Measurements from ENCODE around the gene GINS2.
A peak's percentile ranks its signal among the peaks of the same experiment; 100 is the strongest.

GINS2 gene

DNA sequence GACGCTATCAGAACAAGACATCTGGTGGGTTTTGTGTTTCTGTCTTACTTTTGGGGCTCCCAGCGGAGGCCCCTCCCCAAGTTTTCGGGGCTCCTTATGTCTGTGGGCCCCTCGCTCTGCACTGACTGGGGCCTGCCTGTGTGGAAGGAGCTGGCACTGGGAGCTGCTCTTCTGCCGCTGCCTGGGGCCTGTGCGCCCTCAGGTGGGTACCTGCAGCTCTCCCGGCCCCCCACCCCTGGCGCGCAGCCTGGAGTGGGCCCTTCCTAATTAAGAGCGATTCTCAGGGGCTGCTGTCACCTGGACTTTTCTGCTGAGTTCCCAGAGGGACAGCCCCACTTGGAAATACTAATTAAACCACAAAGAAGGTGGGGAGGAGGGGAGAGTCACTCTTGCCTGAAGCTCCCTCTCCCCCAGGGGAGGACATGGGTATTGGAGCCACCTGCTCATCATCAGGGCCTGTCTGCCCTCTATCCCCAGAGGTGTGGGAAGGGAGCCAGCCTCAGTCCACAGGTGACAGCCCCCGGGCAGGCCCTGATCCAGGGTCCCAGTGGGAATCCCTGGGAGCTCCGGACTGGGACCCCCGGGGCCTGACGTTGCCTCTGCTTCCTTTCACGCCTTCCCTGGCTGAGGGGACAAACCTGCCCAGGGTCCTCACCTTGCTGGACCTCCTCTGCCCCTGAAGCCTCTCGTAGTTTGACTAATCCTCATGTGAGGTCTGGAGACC, 39.2 kb downstream of the GINS2 start:
- no peak for ATAC-seq

DNA sequence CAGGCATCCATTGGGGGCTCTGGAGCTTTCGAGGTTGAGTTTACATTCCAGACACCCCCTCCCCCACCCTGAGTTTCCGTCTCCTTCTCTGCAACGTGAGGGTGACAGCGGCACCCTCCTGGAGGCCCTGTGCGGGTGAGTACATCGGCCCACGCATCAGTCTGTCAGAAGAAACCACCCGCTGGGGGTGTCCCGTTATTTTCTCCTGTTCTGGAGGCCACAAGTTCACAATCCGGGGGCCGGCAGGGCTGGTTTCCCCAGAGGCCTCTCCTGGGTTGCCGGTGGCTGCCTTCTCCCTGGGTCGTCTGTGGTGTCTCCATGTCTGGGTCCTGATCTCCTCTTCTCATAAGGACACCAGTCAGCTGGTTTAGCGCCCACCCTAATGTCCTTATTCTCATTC, 39.9 kb downstream of the GINS2 start:
- H3K4me1 Mint-ChIP-seq, result peaks cover 48% of the 10 kb centered on the region
- ATAC-seq (no peak), DNase-seq (no peak)
- no peaks in the 10 kb centered on the region for H3K27me3 Mint-ChIP-seq
- H3K27ac Mint-ChIP-seq, result no peak overlapping the region
- H3K9me3 Mint-ChIP-seq, result no peaks in the 10 kb centered on the region
- no peak overlapping the region for H3K4me3 Mint-ChIP-seq

More for the DNA sequence above, 39.2 kb downstream of the GINS2 start:
- H3K9me3 Mint-ChIP-seq, result no peaks in the 10 kb centered on the region
- H3K4me3 Mint-ChIP-seq, result no peak overlapping the region
- H3K27ac Mint-ChIP-seq, result no peak overlapping the region
- DNase-seq, result no peak
- H3K4me1 Mint-ChIP-seq, result peaks cover 40% of the 10 kb centered on the region
- H3K27me3 Mint-ChIP-seq, result no peaks in the 10 kb centered on the region

DNA sequence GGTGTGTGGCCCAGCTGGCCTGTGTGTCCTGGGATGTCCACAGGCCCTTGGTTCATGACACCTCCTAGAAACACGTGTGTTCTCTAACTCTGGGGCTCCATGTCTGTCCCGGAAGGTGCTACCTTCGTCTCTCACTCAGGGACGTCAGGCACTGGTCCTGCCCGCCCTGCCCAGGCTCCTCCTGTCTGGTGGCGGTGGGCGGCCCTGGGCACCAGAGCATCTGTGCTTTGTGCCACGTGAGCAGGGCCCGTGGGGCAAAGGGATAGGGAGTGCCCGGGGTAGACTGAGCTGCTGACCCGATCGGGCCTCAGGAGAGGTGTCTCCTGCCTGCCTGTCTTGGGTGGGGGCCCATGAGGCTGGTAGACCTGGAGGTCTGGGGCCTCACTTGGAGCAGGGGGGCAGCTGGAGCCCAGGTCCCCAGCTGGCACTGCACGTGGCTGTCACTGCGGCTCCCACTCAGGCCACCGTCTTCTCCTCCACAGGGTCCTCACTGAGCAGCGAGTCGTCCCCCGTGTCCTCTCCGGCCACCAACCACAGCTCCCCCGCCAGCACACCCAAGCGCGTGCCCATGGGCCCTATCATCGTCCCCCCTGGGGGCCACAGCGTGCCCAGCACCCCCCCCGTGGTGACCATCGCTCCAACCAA, 40.6 kb downstream of the GINS2 start:
- Mint-ChIP-seq H3K27me3 (no peaks in the 10 kb centered on the region), H3K9me3 (no peaks in the 10 kb centered on the region), H3K27ac (no peak overlapping the region), H3K4me3 (no peak overlapping the region), H3K4me1 (peaks cover 49% of the 10 kb centered on the region)
- no peak for ATAC-seq
- DNase-seq, result no peak

DNA sequence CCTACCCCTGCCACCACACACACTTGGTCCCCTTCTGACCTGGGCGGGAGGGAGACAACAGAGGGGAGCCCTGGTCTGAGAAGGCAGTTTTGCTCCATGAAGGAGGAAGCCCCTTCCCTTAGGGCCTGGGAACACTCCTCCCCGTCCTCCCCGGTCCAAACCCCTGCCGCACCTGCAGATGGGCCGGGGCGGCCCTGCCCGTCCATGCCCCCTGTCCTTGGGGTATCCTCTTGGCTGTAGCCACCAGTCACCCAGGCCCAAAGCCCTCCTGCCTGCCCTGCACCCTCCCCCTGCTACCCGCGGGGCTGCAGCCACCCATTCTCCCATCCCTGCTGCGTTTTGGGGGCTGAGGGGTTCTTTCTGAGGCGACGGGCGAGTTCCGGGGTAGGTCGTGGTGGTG, 41.8 kb downstream of the GINS2 start:
- ATAC-seq, result peak; percentile 7
- no peaks in the 10 kb centered on the region for H3K9me3 Mint-ChIP-seq
- DNase-seq, result no peak
- H3K4me1 Mint-ChIP-seq, result peaks cover 40% of the 10 kb centered on the region
- no peak overlapping the region for H3K27ac Mint-ChIP-seq
- H3K4me3 Mint-ChIP-seq, result no peak overlapping the region
- H3K27me3 Mint-ChIP-seq, result no peaks in the 10 kb centered on the region

DNA sequence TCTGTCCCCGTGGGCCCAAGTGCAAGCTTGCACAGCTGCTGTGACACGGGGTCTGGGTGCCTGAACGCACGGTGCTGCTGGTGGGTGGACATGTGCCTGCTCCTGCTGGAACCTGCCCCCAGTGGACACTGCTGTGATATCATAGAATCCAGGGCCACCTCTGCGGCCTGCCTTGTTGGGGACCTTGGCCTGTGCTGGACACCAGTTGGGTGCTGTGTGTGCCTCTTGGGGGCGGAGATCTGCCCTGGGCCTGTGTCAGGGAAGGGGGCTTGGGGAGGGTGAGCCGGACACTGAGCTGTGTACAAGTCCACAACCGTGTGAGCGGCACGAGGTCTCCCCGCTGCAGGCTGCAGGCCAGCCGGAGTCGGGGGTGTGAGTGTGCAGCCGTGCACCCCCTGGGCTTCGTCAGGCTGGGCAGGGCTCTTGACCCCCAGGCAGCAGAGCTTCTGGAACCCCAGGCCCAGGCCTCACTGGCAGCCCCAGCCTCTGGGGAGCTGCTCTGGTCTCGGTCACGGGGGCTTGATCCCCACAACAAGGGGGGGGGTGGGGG, 42.3 kb downstream of the GINS2 start:
- no peak for ATAC-seq
- Mint-ChIP-seq H3K4me1 (peaks cover 38% of the 10 kb centered on the region), H3K9me3 (no peaks in the 10 kb centered on the region), H3K27ac (no peak overlapping the region), H3K27me3 (no peaks in the 10 kb centered on the region), H3K4me3 (no peak overlapping the region)
- DNase-seq, result no peak

DNA sequence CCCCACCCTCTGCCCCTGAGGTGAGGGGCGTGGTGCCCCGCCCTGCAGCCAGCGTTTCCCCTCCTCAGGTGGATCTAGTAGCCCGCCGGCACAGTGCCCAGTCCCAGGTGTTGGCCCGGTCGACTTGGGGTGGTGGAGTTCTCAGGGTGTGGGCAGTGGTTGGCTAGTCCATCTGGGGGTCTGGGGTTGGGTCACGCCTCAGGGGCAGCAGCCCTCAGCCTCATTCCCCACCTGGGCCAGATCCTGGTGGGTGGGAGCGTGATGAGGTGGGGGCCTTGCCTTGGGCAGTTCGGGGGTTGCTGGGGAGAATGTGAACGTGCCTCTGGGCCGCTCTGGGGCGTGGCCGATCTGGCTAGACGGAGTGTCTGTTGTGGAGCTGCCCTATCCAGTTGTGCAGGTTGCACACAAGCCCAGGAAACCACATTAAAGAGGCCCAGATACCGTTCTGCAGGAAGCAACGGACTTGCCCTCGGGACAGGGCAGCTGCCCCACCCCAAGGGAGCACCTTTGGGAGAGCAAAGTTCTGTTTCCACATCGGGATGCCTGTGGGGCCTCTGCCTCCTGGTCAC, 43.6 kb downstream of the GINS2 start:
- no peak for ATAC-seq
- Mint-ChIP-seq H3K27me3 (no peaks in the 10 kb centered on the region), H3K9me3 (no peaks in the 10 kb centered on the region), H3K27ac (no peak overlapping the region), H3K4me3 (no peak overlapping the region), H3K4me1 (peaks cover 38% of the 10 kb centered on the region)
- DNase-seq, result no peak

DNA sequence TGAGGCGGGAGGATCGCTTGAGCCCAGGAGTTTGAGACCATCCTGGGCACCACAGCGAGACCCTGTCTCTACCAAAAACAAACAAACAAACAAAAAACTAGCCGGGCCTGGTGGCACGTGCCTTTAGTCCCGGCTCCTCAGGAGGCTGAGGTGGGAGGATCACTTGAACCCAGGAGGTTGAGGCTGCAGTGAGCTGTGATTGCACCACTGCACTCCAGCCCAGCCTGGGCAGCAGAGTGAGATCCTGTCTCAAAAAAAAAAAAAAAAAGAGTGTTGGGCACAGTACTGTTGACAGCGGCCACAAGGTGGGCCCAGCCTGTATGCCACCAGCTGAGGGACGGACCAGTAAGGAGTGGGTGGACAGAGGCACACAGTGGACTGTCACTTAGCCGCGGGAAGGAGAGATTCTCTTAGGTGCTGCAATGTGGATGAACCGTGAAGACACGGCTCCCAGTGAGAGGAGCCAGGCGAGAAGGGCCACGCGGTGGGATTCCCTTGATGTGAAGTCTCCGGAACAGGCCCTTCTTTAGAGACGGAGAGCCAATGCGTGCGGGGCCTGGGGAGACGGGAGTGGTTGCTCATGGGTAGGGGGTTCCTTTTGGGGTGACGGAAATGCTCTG, 44.6 kb downstream of the GINS2 start:
- no peaks in the 10 kb centered on the region for H3K27me3 Mint-ChIP-seq
- DNase-seq, result no peak
- H3K27ac Mint-ChIP-seq, result peak overlapping the region in 1 of 2 donors; percentile 84
- ATAC-seq, result no peak
- H3K4me3 Mint-ChIP-seq, result no peak overlapping the region
- peaks cover 34% of the 10 kb centered on the region for H3K4me1 Mint-ChIP-seq
- H3K9me3 Mint-ChIP-seq, result no peaks in the 10 kb centered on the region

DNA sequence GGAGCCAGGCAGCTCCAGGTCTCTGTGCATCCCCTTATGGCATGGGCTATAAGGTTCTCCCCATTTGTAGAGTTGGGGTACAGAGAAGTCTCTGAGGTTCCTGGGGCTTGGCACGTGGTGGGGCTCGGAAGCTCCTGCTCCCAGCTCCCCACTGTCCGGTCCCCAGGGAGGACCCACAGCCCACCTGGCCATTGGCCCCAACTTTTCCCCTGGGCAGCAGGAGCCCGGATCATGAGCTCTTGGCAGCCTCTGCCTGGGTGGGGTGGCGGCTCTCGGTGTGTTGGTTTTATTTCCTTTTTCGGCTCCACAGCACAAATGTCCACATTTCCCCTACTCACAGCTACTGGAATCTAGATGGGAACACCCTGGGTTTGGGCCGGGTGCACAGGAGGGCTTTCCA, 45.1 kb downstream of the GINS2 start:
- Mint-ChIP-seq H3K4me3 (no peak overlapping the region), H3K4me1 (peaks cover 31% of the 10 kb centered on the region), H3K27me3 (no peaks in the 10 kb centered on the region), H3K27ac (peak overlapping the region in 1 of 2 donors; percentile 94), H3K9me3 (no peaks in the 10 kb centered on the region)
- ATAC-seq (no peak), DNase-seq (no peak)

DNA sequence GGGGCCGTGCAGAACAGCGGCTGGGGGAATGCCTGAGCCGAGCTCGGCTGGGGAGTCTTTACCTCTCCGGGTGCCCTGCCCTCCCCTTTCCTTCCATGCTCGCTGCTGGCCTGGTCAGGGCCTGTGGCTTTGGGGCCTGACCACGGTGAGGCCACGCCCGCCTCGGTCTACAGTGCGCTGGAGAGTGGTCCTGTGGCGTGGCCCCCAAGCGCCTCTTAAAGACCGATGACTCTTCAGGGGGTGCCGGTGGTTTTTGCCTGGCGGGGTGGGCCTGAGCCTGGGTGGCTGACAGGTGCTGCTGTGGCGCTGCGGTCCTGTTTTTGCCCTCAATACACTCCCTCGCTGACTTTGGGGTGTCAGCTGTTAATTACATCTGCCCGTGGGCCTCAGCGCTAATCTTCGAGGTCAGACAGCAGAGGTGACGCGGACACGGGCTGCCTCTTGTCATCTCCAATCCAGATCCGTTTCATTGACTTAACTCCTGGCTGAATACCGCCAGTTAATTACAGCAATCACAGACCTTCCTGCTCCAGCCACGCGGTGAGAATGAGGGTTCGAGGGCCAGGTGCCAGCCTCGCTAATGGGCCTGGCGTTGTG, 45.9 kb downstream of the GINS2 start:
- DNase-seq (no peak), ATAC-seq (no peak)
- Mint-ChIP-seq H3K9me3 (no peaks in the 10 kb centered on the region), H3K4me1 (peaks cover 24% of the 10 kb centered on the region), H3K27ac (peak overlapping the region in 1 of 2 donors; percentile 63), H3K27me3 (no peaks in the 10 kb centered on the region), H3K4me3 (no peak overlapping the region)

DNA sequence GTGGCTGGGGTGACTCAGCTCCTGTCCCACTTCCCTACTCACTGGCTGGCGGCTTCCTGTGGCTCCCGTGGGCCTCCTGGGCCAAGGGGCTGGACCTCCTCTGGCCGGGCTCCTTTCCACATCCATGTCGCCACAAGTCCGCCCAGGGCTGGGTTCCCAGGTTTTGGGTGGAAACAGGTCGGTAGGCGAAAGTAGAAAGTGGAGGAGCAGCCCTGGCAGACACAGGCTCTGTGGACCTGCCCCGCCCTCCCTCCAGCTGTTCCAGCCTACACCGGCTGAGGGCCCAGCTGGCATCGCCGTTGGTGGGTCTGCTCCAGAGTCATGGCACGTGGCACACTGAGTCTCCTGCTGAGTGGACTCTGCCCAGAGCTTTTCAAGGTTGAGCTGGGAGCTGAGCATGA, 47.0 kb downstream of the GINS2 start:
- peak overlapping the region in 1 of 2 donors; percentile 19 for H3K27ac Mint-ChIP-seq
- H3K27me3 Mint-ChIP-seq, result no peaks in the 10 kb centered on the region
- DNase-seq (no peak), ATAC-seq (no peak)
- no peaks in the 10 kb centered on the region for H3K9me3 Mint-ChIP-seq
- H3K4me1 Mint-ChIP-seq, result peaks cover 23% of the 10 kb centered on the region
- no peak overlapping the region for H3K4me3 Mint-ChIP-seq

DNA sequence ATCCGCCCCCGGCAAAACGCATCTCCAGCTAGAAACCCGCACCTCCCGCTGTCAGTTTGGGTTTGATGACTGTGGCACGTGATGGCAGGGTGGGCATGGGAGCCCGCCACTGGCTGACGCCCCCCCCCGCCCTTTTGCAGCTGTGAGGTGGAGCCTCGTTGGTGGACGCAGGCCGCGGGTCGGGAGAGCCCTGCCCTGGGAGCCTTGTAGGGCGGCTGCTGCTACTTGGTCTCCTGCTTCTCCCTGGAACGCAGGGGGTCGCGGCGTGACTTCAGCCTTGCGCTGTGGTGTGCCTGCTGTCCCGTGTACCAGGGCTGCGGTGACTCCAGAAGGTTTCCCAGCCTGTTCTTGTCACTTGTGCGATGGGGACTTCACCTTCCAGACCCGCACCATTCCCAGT, 47.4 kb downstream of the GINS2 start:
- ATAC-seq, result no peak
- Mint-ChIP-seq H3K27ac (peak overlapping the region; percentile 12 to 76), H3K4me1 (peaks cover 23% of the 10 kb centered on the region), H3K4me3 (no peak overlapping the region), H3K27me3 (no peaks in the 10 kb centered on the region), H3K9me3 (no peaks in the 10 kb centered on the region)
- no peak for DNase-seq

DNA sequence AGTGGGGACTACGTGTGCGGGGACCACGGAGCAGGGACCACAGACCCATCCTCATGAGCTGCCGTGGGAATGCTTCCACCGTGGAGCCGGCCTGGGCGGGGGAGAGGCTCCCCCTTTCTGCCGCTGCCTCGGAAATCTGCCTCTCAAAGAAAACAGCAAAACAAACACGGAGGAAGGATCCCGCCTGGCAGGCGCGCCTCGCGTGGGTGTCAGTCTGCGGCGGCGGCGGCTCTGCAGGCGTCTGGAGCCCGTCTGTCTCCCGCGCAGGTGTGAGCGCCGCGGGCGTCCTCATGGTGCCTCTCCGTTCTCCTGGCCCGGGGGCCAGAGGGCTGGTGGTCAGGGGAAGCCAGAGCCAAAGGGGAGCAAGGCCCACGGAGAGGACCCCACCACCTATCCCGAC, 48.2 kb downstream of the GINS2 start:
- Mint-ChIP-seq H3K27me3 (no peaks in the 10 kb centered on the region), H3K27ac (no peak overlapping the region), H3K4me3 (no peak overlapping the region), H3K9me3 (no peaks in the 10 kb centered on the region), H3K4me1 (peaks cover 23% of the 10 kb centered on the region)
- ATAC-seq, result no peak
- DNase-seq, result no peak

DNA sequence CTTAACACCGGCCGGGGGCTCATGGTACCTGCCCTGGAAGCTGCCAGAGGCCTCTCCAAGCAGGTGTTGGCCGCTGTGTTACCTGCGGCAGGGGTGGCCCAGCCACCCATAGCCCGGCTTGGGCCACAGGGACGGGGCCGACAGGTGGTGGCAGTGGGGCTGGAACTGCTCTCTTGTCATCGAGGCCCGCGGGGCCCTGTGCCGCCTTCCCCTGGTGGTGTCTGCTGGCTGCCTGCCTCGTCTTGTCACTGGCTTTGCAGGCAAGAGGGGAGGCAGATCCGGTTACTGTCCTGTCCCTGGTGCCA, 48.5 kb downstream of the GINS2 start:
- Mint-ChIP-seq H3K4me3 (no peak overlapping the region), H3K9me3 (no peaks in the 10 kb centered on the region), H3K27me3 (no peaks in the 10 kb centered on the region), H3K4me1 (peaks cover 25% of the 10 kb centered on the region), H3K27ac (no peak overlapping the region)
- ATAC-seq, result no peak
- DNase-seq, result no peak

DNA sequence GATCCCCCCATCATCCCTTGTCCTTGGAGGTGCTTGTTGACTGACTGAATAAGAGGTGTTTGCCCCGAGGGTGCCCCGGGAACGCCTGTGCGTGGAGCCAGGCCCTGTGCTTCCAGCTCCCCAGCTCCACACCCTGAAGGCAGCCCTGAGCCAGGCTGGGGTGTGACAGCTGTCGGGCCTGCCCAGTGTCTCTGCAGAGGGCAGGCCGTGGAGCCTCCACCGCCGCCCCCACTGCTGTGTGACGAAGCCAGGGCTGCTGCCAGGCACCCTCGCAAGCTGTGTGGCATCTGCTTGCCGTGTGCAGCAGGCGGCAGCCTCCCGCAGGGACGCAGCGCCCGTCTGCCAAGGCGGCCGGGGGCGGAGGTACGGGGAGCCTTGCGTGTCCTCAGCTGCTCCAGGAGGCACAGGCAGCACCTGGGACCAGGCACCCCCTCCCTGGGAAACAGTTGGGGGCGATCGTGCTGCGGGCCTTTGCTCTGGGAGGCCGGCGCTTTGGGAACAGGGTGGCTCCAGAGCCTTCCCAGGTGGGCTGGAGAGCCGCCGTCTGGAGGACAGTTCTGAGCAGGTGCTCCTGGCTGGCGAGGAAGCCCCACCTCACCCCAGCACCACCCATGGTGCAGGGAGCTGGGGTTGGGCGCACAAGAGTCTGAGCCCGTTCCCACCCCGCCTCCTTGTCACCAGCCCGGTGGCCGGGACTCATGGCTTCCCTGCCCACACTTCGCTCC, 49.1 kb downstream of the GINS2 start:
- H3K4me1 Mint-ChIP-seq, result peaks cover 25% of the 10 kb centered on the region
- no peak for ATAC-seq
- no peaks in the 10 kb centered on the region for H3K9me3 Mint-ChIP-seq
- peak overlapping the region; percentile 48 to 87 for H3K27ac Mint-ChIP-seq
- H3K27me3 Mint-ChIP-seq, result no peaks in the 10 kb centered on the region
- DNase-seq, result no peak
- no peak overlapping the region for H3K4me3 Mint-ChIP-seq

DNA sequence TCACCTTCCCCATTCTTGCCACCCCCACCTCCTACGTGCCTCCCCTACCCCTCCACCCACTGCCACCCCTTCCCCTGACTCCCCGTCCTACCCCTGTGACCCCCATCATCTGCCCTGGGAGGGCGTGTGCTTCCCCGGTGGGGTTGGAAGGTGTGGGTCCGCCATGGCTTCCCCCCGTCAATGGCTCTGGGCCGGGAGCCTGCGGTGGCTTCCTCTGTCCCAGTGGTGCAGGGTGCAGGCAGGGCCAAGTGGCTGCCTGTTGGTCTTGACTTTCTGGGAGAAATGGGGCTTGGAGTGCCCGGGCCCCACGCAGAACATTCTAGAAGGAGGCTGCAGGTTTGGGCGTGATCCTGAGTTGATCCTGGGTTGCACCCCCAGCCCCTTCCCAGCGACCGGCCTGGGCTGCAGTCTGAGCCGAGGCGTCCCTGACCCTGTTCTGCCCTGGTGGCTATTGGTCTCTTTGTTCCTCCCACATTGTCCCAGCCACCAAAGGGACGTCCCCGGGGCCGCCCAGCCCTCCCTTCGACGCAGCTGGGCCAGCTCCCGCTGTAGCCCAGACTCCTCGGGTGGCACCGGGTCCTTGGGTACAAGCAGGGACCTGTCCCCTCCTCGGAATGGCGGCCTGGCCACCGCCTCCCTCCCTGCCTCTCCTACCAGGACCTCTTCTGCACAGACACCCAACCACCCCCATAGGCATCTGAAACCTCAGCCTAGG, 49.9 kb downstream of the GINS2 start:
- Mint-ChIP-seq H3K4me1 (peaks cover 17% of the 10 kb centered on the region), H3K9me3 (no peaks in the 10 kb centered on the region), H3K27ac (peak overlapping the region; percentile 48 to 59), H3K27me3 (no peaks in the 10 kb centered on the region), H3K4me3 (no peak overlapping the region)
- no peak for DNase-seq
- ATAC-seq, result peak; percentile 44

All from stimulated activated naive CD8-positive, alpha-beta T cell treated with anti-CD3 and anti-CD28 coated beads, Interleukin-15, amount 100 ng/mL, for 72 hours (primary cell).